NCI-H1694 treated with DMSO at 0.1 percent for 48 hours (cell line): ENCODE data around the gene SFTPB.

Experiments used
- DNase-seq: peaks from one replicate; lab custom pipeline; 2025; lab: John Stamatoyannopoulos, UW

SFTPB gene

DNA sequence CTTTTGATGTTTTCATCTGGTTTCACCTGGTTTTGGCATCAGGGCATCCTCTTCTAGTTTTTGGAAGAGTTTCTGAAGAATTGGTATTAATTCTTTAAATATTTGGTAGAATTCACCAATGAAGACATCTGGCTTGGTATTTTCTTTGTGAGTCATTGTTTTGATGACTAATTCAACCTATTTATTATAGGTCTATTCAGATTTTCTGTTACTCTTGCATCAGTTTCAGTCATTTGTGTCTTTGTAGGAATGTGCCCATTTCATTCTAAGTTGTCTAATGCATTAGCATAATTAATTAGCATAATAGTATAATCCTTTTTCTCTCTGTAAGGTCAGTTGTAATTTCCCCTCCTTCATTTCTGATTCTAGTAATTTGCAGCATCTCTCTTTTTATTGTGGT lies 34.2 kb upstream of the SFTPB start:
- no peak for DNase-seq

DNA sequence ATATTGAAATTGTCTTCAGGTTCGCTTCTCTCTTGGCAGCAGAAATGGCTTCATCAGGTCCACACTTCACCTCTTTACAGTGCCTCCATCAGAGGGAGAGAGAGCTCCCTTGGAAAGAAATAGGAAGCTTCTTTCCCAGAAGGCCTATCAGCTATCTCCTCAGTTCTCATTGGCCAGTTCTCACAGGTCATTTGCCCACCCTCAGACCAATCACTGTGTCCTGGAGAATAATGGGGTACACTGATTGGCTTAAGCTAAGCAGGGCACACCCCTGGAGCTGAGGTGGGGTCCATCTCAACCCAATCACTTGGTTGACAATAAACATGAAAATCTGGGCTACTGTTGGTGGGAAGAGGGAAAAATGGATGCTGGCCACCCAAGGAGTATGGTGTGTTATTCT lies 31.3 kb upstream of the SFTPB start:
- no peak for DNase-seq

DNA sequence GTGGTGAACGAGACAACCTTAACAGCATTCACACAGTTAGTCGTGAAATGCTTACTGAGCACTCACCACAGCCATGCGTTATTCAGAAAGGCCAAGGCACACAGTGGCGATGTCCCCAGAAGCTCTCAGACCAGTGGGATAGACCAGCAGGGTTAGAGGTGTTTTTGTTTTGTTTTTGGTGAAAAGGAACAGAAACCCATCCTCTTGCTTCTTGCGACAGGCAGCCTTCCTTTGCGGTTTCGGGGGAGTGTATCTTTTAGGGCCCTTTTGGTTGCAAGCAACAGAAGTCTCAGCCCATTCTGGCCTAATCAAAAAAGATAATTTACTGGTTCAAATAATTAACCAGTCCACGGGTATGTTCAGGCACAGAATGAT lies 30.9 kb upstream of the SFTPB start:
- no peak for DNase-seq

DNA sequence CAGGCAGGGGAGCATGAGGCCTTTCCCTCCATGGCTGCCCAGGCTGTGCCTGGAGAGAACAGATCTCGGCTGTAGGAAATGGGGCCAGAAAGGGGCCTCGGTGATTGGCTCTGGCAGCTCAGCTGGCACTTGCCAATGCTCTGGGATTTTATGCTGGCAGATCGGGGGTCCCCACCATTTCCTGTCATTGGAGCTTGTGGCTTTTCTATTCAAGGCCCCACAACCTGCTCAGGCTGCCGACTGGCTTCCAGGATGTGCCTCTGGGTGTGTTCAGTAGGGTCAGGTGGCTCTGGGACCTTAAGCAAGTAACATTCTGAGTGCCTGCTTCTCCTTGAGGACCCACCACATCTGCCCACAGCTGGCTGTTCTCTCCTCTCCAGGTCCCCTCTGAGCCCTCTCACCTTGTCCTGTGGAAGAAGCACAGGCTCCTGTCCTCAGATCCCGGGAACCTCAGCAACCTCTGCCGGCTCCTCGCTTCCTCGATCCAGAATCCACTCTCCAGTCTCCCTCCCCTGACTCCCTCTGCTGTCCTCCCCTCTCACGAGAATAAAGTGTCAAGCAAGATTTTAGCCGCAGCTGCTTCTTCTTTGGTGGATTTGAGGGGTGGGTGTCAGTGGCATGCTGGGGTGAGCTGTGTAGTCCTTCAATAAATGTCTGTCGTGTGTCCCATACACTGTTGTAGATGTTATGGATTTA lies 30.3 kb upstream of the SFTPB start:
- no peak for DNase-seq

GRCh38 chr2:85697716-85698115 lies 29.7 kb upstream of the SFTPB start:
- no peak for DNase-seq

DNA sequence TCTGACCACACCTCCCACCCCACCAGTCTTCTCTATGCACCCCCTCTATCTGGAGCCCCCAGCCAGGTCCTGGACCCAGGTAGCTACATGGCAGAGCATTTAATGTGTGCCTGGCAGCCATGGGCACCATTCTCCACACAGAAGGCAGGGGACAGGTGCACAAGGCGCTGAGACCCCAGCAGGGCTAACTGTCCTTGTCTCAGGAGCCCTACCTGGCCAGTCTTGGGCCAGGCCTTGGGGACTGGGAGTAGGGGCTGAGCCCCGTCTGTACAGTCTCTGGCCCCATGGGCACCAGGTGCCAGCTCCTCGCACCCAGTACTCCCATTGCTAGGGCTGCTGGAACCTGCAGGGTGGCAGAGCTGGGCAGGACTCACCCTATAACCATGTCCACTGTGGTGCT lies 29.1 kb upstream of the SFTPB start:
- no peak for DNase-seq

DNA sequence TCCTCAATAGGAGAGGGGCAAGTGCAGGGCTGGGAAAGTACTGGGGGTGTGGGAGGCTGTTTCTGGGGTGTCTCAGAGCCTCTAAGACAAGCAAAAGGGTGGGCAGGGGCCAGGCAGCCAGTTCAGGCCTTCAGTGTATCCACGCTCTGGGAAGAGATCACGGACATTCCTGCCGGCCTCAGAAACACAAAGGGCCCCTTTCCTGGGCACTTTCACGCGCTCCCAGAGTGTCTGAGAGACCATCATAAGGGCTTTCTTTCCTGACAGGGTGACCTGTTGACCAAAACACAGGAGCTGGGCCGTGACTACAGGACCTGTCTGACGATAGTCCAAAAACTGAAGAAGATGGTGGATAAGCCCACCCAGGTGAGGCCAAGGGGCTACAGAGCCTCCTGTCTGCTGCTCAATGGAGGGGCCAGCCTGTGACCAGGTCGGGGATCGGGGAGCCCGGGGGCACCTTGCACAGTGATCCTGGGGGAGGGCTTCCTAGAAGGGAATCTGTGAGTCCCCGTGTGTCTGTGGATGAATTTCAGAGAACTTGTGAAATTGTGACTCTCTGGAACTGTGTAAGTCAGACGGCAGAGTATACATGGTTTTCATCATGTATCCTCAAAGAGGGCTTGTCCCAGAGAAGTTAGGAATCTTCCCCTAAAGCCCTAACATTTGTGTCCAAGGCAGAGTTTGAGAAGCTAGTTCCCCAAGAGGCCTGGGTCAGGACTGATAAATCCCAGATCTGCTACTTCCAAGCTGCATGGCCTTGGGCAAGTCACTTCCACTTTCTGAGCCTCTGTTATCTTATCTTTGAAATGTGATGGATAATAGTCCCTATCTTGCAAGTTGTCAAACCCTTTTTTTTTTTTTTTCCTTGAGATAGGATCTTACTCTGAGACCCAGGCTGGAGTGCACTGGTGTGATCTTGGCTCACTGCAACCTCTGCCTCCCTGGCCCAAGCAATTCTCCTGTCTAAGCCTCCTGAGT lies 28.0 kb upstream of the SFTPB start:
- DNase-seq: no peak

DNA sequence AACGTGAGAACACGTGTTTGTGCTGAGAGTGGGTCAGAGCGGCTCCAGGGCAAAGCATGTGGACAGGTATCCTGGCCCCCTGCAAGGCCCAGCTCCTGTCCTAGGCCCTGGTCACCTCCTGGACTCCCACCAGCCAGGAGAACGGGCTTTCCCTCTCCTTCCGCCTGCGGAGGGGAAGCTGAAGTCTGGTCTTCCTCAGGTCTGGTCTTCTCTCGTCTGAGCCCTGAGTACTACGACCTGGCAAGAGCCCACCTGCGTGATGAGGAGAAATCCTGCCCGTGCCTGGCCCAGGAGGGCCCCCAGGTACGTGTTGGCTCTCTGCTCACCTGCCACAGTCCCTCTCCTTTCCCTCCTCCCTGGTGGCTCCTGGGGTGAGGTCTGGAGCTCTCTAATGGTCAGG lies 27.1 kb upstream of the SFTPB start:
- no peak for DNase-seq

GRCh38 chr2:85694052-85695025 lies 26.3 kb upstream of the SFTPB start, which contains the start of gene GNLY:
TSS of gene GNLY (plus strand) at chr2:85694358. CDS start at chr2:85694419, 61 bp downstream.
- DNase-seq: no peak

DNA sequence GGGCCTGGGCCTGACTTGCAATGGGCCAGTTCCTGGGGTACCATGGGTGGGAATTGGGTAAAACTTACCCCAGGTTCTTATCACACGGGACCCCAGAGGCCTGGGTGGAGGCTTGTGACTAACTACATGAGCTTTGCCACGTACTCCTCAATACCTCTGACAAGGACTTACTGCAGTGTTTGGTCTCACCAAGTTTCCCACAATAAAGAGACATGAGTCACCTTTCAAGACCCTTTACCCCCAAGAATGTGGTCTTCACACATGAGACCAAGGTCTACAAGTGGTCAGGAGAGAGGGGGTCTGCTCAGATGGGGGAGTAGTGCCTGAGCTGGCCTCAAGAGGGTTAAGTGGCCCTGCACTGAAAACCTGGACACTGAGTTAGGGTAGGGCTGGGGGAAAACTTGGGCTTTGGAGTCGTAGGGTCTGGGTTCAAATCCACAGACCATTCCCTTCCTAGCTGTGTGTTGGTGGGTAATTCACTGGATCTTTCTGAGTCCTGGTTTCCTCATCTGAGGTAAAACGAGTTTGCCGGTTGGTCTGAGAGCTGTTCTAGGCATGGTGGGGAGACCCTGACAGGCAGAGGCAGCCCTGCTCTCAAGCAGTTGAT lies 24.1 kb upstream of the SFTPB start:
- no peak for DNase-seq

GRCh38 chr2:85690932-85691331 lies 22.9 kb upstream of the SFTPB start:
- no peak for DNase-seq

DNA sequence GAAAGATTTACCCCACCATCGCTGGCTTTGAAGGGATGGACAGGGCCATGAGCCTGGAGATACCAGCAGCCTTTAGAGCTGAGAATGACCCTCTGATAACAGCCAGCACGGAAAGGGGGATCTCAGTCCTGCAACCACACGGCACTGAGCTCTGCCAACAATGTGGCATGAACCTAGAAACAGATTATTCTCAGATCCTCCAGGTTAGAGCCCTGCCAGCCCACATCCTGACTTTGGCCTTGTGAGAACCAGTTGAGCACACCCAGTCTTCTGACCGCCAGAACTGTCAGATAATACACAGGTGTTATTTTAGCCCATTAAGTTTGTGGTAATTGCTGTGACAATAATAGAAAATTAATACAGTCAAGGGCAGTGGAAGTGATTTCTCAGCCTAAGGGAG lies 16.8 kb upstream of the SFTPB start:
- DNase-seq: no peak

- no peak for DNase-seq
These were observed 16.4 kb upstream of the SFTPB start for GRCh38 chr2:85684380-85684779.

- no peak for DNase-seq
These were observed 14.4 kb upstream of the SFTPB start for GRCh38 chr2:85682378-85682777.

GRCh38 chr2:85681776-85682175 lies 13.8 kb upstream of the SFTPB start:
- DNase-seq: no peak

DNA sequence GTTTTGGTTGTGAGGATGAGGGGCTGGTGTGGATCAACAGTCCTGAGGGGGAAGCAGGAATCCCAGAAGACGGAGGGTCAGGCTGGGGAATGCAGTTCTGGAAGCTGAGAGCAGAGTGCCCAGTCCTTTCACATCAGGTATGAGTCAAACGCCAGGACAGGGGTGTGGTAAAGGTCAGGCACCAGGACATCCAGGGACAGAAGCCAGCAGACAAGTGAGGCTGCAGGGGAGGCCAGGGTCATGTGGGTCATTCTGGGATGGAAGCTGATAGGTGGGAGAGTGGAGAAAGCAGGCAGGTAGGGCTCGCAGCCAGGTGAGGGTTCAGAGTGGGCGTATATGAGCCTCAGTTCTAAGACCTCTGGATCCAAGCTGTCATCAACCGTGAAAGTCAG lies 13.4 kb upstream of the SFTPB start:
- no peak for DNase-seq

- DNase-seq: peak; percentile 91
These were observed 12.8 kb upstream of the SFTPB start for GRCh38 chr2:85680707-85681371.

DNA sequence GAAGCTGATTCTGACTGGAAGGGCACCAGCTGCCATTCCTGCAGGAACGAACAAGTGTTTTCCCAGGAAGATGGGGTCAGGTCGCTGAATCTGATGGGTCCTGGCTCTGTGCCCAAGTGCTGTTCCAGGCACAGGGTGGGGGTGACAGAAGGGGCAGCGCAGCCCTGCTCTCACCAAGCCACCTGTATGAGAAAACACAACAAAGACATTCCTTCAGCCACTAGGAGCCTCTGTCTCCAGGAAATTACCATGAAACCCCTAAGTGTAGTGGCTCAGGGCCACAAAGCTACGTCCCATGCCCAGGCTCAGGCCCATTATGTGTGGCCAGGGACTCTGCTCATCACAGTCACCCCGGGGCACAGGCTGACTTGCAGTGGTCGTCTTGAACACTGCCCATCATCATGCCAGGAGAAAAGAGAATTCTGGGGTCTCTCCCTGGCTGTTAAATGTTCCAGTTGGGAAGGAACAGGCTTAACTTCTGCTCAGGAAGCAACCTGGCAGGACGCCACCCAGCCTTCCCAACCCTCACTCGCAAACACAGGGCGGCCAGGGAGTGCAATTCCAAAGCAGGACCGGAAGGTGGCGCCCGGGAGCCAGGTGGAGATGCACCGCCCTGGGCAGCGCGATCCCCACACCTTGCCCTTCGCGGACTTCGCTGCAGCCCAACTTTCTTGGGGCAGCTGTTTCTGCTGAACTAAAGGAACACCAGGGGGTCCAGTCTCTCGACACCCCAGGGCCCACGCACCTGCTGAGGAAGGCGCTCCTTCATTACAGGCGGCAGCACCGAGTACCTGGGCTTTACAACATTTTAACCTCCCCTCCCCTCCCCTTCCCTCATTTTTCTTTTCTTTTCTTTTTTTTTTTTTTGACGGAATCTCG lies 11.0 kb upstream of the SFTPB start:
- peak; percentile 70 for DNase-seq

- no peak for DNase-seq
These were observed 10.4 kb upstream of the SFTPB start for GRCh38 chr2:85678377-85678776.
